GM19455 (cell line): ENCODE data around the gene KCNJ11.
A peak's percentile ranks its signal among the peaks of the same experiment; 100 is the strongest.

Experiments used
- ATAC-seq: cut with Tn5 transposase; IDR thresholded peaks from one replicate; pipeline ENCODE4 v1.9.1; 2021; ENCODE audit not compliant: unreplicated experiment

Gene KCNJ11

DNA sequence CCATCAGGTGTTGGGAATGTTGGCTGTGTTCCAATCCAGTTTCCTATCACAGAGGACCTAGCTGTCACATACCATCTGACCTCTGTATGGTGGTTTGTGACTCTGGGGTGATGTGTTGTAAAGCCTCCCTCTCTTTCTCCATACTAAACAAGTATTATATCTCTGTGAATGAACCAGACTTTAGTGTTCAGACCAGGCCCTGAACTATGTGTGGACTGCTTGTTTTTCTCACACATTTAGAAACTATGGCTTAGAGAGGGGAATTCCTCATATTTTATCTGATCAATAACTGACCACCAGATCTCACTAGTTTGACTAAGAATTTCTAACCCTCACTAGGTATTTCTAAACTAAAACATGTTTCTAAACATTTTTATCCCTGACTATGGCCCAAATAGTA lies 19.4 kb downstream of the KCNJ11 start:
- ATAC-seq: no peak

DNA sequence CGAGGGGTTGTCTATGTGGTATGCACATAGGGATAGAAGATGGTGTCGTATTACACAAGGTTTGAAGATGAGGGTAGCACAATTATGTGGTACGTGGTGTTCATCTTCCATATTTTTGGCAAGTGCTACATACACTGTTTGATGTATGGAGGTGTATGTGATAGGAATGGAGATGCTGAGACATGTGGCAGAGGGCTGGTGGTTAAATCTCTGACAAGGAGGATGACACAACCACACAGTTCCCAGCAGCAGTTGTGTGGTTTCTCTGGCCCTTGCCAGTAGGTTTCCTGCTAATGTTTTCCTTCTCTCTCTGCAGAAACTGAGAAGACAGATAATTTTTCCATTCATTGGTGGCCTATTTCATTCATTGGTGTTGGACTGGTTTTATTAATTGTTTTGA lies 19.9 kb downstream of the KCNJ11 start:
- ATAC-seq: no peak

DNA sequence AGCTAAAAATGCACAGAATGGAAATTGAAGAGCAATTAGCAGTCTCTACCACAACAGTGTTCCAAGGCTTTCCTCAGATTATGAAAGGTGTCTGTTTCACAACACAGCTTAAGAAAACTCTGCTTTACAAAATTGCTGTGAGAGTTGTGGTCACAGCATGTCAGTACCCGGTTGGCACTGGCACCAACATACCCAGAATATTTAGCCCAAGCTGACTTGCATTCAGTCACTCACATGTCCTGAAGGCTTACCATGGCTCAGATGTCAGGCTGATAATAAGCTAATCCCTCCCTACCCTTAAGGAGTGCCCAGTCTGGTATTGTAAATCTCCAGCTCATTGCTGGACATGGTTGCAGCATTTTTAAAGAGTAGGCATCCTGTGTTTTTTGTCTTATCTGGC lies 22.0 kb downstream of the KCNJ11 start:
- no peak for ATAC-seq

- ATAC-seq: peak; percentile 43
Observed at GRCh38 chr11:17354601-17354991, 33.9 kb downstream of the KCNJ11 start.

DNA sequence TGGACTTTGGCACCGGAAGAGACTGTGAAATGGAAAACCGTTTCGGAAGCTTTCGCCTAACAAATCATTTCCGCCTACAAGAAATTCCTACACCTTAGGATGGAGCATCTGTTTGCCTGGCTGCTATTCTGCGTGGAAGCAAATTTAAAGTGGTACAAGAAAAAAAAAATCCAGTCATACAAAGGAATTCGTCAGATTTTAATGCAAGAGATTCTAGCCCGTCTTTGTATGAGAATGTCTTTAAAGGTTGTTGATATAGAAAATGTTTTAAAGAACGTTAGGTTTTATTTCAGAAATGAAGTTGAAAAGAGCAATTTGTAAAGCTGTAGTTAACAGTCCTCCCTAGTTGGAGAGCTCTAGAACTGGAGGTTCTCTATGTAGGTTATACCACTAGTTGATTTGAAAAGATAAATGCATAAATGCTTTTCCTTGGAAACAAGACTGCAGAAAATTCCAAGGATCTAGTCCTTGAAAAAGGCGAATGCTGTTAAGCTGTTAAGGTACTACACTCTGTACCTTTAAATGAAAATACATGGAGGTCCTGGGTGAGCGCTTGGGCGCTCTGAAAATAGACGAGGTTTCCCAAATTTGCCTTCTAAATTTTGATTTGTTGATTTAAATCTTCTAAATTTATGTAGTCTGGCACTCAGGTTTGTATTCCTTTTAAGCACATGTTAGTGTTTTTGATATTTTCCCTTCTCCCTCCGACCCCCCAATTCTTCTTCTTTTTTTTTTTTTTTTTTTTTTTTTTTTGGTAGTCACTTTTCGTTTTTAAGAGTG lies 34.4 kb downstream of the KCNJ11 start:
- no peak for ATAC-seq

DNA sequence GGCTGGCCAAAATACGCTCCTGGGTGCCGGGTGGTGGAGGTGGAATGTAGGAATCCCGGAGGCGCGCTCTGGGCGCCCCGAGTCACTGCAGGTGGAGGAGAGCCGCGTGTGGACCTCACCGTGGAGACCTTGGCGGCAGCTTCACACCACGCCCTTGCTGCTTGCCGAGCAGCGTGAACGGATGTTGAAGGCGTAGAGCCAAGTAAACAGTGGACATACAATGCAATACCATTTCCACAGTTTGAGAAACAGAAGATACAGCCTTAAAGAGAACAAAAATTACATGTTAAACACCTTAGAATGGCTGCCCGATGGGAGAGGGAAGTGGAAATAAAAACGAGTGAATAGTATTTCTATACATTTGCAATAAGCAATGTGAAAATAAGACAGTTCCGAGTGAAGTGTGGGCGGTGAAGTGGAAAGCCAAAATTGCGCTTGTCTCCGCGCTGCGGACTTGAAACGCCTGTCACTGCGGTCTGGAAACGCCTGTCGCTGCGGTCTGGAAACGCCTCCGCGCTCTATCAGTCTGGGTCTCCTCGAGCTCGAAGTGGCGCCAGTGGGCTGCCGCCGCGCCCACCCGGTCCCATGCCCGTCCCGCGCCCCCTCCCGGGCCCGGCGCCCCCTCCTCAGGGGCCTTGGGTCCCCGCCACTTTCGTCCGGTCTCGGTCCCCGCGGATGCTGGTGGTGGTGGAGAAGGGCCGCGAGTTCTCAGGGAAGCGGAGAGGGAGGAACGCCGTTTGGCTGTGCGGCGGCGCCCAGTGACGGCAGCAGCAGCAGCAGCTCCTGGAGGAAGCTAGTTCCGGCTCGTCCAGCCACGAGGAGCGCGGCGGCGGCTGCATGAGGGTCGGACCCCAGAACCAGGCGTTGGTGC lies 35.3 kb downstream of the KCNJ11 start:
- ATAC-seq: peak; percentile 37

DNA sequence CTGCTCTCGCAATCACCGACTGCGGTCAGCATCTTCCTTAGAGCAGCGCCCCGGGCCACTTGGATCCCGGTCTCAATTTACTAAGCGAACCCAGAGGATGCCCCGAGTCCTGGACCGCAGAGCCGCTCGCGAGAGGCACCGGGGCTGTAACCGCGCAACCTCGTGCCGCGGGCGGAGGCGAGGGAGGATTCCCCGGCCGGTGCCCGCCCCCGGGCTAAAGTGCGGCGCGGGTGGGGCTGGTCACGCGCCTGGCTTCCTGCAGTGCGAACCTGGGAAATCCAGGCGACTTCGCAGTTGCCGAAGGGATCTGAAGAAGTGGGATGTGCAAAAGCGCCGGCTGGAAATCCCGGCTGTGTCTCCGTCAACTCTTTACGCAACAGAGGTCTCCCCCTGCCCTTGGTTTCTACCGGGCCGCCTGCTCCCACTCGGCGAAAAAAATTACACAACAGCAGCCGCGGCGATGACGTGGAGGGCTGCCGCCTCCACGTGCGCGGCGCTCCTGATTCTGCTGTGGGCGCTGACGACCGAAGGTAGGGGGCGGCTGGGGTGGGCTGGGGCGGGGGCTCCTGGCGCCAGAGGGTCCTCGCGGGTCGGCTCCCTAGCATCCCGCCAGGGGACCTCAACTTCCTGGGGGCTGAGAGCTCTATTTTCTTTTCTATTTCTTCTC lies 36.8 kb downstream of the KCNJ11 start, which contains the start of gene NCR3LG1:
TSS of gene NCR3LG1 (plus strand) at position 291 of the 667 bp plus-strand sequence. CDS start at position 461, 170 bp downstream.
- no peak for ATAC-seq

- ATAC-seq: no peak
Observed at GRCh38 chr11:17351172-17351509, 37.3 kb downstream of the KCNJ11 start.

DNA sequence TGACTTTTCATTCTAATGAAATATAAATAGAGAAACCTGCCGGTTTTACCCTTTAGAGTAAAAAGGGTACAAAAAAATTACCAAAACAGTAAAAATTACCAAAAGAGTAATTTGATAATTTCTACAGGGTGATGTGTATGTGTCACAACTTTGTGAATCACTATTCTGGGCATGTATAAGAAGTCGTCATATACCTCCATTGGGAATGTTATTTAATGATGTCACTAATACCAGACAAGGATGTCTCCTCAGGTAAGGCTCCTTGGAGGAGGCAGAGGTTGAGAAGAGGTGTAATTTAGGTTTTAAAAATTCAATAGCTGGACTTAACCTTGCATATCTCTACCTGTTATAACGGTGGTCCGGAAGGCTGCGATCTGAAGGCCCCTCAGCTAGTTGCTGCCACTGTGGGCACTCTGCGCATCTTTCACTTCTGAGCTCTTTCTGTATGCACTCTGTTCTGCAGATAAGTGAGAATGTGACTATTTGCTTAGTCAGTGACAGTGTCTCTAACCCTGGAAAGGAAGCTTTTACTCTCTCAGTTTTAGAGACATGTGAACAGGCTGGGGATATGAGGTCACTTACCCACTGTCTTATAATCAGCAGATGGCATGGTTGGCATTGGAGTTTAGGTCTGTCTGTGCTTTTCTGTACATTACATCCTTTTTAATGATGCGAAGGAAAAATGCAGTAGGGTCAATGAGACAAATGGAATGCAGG lies 37.8 kb downstream of the KCNJ11 start:
- no peak for ATAC-seq

GRCh38 chr11:17347676-17348075 lies 40.8 kb downstream of the KCNJ11 start:
- ATAC-seq: no peak

DNA sequence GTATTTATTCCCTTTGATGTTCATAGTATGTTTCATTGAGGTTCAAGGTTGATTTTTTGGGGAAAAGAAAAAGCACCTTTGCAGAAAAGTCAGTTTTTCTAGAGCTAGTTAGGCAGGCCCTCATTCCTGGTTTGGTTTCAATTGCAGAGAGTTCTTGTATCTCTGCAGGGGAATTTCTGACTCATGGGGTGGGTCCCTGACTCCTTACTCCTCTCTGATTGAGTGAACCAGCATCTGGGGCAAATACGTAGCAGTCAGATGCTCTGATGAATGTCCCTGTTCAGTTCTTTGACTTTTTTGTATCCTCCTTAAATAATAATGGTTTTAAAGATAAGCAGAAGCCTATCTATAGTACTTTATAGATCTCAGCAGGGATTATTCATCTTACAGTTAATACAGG lies 44.6 kb downstream of the KCNJ11 start:
- no peak for ATAC-seq

DNA sequence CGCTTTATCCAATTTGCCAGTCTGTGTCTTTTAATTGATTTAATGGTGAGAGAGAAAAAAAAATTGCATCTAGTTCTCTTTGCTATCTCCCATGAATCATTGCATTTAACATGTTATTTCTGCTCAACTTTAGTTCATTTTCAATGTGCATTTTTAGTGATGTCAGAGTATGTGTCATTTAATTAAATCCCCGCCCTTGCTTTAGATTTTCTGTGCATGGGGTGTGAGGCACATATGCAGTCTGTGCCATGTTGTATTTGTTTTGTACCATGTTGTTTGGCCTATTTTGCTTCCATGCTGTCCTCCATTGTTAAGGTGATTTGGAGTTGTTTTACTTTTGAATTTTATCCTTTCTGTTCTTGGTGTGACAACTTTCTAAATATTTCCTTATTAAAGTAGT lies 45.2 kb downstream of the KCNJ11 start:
- ATAC-seq: no peak
